Parathyroid adenoma (tissue), 2 donors: ENCODE data around the gene NYAP2.

ENCODE experiments used
- H2AFZ ChIP-seq: fragments of 300-600 bp; sonication (generic); one replicate; pipeline ENCODE4 v1.7.0; 2017; ENCODE audit warnings: antibody characterized with exemption, mild to moderate bottlenecking
- H3K27ac ChIP-seq: fragments of 300-600 bp; sonication (generic); one replicate; pipeline ENCODE4 v1.7.0; 2017
- H3K27me3 ChIP-seq: fragments of 300-600 bp; sonication (generic); one replicate; pipeline ENCODE4 v1.7.0; 2017; ENCODE audit warnings: low read length; ENCODE audit not compliant: control insufficient read depth, insufficient read depth
- H3K36me3 ChIP-seq: fragments of 300-600 bp; sonication (generic); one replicate; pipeline ENCODE4 v1.7.0; 2017; ENCODE audit warnings: low read length; ENCODE audit not compliant: control insufficient read depth, insufficient read depth
- H3K4me1 ChIP-seq: fragments of 300-600 bp; sonication (generic); one replicate; pipeline ENCODE4 v1.7.0; 2017; ENCODE audit warnings: control low read depth
- H3K4me2 ChIP-seq: fragments of 300-600 bp; sonication (generic); one replicate; pipeline ENCODE4 v1.7.0; 2017; ENCODE audit warnings: low read length
- H3K4me3 ChIP-seq: fragments of 300-600 bp; sonication (generic); one replicate; pipeline ENCODE4 v1.7.0; 2017; ENCODE audit warnings: low read depth, low read length
- H3K79me2 ChIP-seq: fragments of 300-600 bp; sonication (generic); one replicate; pipeline ENCODE4 v1.7.0; 2017; ENCODE audit warnings: control low read depth
- H3K9ac ChIP-seq: fragments of 300-600 bp; sonication (generic); one replicate; pipeline ENCODE4 v1.7.0; 2017; ENCODE audit warnings: mild to moderate bottlenecking
- H3K9me3 ChIP-seq: fragments of 300-600 bp; sonication (generic); one replicate; pipeline ENCODE4 v1.7.0; 2017; ENCODE audit warnings: low read length; ENCODE audit not compliant: control insufficient read depth
- CTCF ChIP-seq: fragments of 300-600 bp; sonication (generic); IDR thresholded peaks from one replicate; pipeline ENCODE4 v1.7.0; 2017; ENCODE audit warnings: antibody characterized with exemption, mild to moderate bottlenecking
- donor health status: primary hyperparathyroidism.

Gene NYAP2

GRCh38 chr2:225431105-225431863 is 31.8 kb downstream of the NYAP2 start:
- no peaks in the 10 kb centered on the region for H3K79me2 ChIP-seq
- H3K36me3 ChIP-seq: no peaks in the 10 kb centered on the region
- H3K4me1 ChIP-seq: no peaks in the 10 kb centered on the region
- no peak overlapping the region for H3K4me2 ChIP-seq
- no peak overlapping the region for H3K9ac ChIP-seq
- no peak overlapping the region for H3K4me3 ChIP-seq
- no peaks in the 10 kb centered on the region for H3K27me3 ChIP-seq
- H3K9me3 ChIP-seq: no peaks in the 10 kb centered on the region
- no peak overlapping the region for H2AFZ ChIP-seq
- no peak overlapping the region for H3K27ac ChIP-seq
- TF ChIP-seq CTCF: no peak

GRCh38 chr2:225434014-225434413 is 34.5 kb downstream of the NYAP2 start:
- no peaks in the 10 kb centered on the region for H3K36me3 ChIP-seq
- no peak overlapping the region for H3K4me3 ChIP-seq
- no peak for TF ChIP-seq CTCF
- no peak overlapping the region for H3K9ac ChIP-seq
- H3K4me2 ChIP-seq: no peak overlapping the region
- H3K79me2 ChIP-seq: no peaks in the 10 kb centered on the region
- H3K27me3 ChIP-seq: no peaks in the 10 kb centered on the region
- no peak overlapping the region for H2AFZ ChIP-seq
- H3K4me1 ChIP-seq: no peaks in the 10 kb centered on the region
- no peaks in the 10 kb centered on the region for H3K9me3 ChIP-seq
- no peak overlapping the region for H3K27ac ChIP-seq

GRCh38 chr2:225437319-225437718 is 37.8 kb downstream of the NYAP2 start:
- H3K79me2 ChIP-seq: no peaks in the 10 kb centered on the region
- no peak for TF ChIP-seq CTCF
- no peak overlapping the region for H3K9ac ChIP-seq
- no peak overlapping the region for H2AFZ ChIP-seq
- no peaks in the 10 kb centered on the region for H3K36me3 ChIP-seq
- H3K4me2 ChIP-seq: no peak overlapping the region
- H3K27ac ChIP-seq: no peak overlapping the region
- H3K9me3 ChIP-seq: no peaks in the 10 kb centered on the region
- H3K27me3 ChIP-seq: no peaks in the 10 kb centered on the region
- no peaks in the 10 kb centered on the region for H3K4me1 ChIP-seq
- no peak overlapping the region for H3K4me3 ChIP-seq

- Histone ChIP-seq H3K9me3 (no peaks in the 10 kb centered on the region), H3K27me3 (no peaks in the 10 kb centered on the region), H3K9ac (no peak overlapping the region), H3K4me1 (no peaks in the 10 kb centered on the region), H3K79me2 (no peaks in the 10 kb centered on the region), H3K4me3 (no peak overlapping the region), H3K4me2 (no peak overlapping the region), H2AFZ (no peak overlapping the region), H3K36me3 (no peaks in the 10 kb centered on the region), H3K27ac (no peak overlapping the region)
- no peak for TF ChIP-seq CTCF
These were observed 38.7 kb downstream of the NYAP2 start for GRCh38 chr2:225438248-225438647.

GRCh38 chr2:225452677-225453076 is 53.2 kb downstream of the NYAP2 start:
- no peak overlapping the region for H3K9ac ChIP-seq
- H3K36me3 ChIP-seq: no peaks in the 10 kb centered on the region
- no peak overlapping the region for H3K4me2 ChIP-seq
- H2AFZ ChIP-seq: no peak overlapping the region
- no peaks in the 10 kb centered on the region for H3K27me3 ChIP-seq
- no peaks in the 10 kb centered on the region for H3K79me2 ChIP-seq
- no peak overlapping the region for H3K27ac ChIP-seq
- H3K4me1 ChIP-seq: no peaks in the 10 kb centered on the region
- TF ChIP-seq CTCF: no peak
- no peak overlapping the region for H3K4me3 ChIP-seq
- H3K9me3 ChIP-seq: no peaks in the 10 kb centered on the region
